Adrenal gland (tissue), 12 donors: Measurements from ENCODE around the gene MAGI1. TPM values are rescaled to one million over a fixed set of nuclear protein-coding genes. Genes with fewer than 3 reads are reported as not detected.

Experiments used
- DNase-seq, 7 donors: peaks; one replicate each; pipeline ENCODE4 v3.0.0-alpha.2; 2019 to 2020
- H3K27ac ChIP-seq, 5 donors: fragments of 200-600 bp; sonication (generic) in 4 of 5; 1 replicate in 3 of 5; 2 replicates in 2 of 5; pipeline versions ENCODE4 v1.5.1 to v1.8.0; 2016 to 2020; ENCODE audit warnings: mild to moderate bottlenecking in 1 of 5
- H3K27me3 ChIP-seq: fragments of 200-600 bp; 2 replicates; pipeline ENCODE4 v1.8.0; 2021
- H3K36me3 ChIP-seq, 2 donors: fragments of 200-600 bp; replicated peaks in 1 of 2; 1 replicate in 1 of 2; 2 replicates in 1 of 2; pipeline versions ENCODE4 v1.5.1 to v1.8.0; 2018 to 2022
- H3K4me1 ChIP-seq, 2 donors: fragments of 200-600 bp; replicated peaks in 1 of 2; 1 replicate in 1 of 2; 2 replicates in 1 of 2; pipeline versions ENCODE4 v1.5.1 to v1.8.0; 2018 to 2021
- H3K4me3 ChIP-seq, 4 donors: fragments of 200-600 bp; sonication (generic) in 3 of 4; one replicate each; pipeline ENCODE4 v1.5.1; 2016 to 2018
- H3K9me3 ChIP-seq, 3 donors: fragments of 200-600 bp; sonication (generic) in 1 of 3; replicated peaks in 1 of 3; 1 replicate in 2 of 3; 2 replicates in 1 of 3; pipeline versions ENCODE4 v1.5.1 to v1.8.0; 2016 to 2021
- POLR2A ChIP-seq, 2 donors: fragments of 450-650 bp; IDR thresholded peaks; one replicate each; pipeline ENCODE4 v1.6.1; 2017; ENCODE audit warnings: antibody characterized with exemption in 2 of 2, mild to moderate bottlenecking in 2 of 2, moderate library complexity in 1 of 2
- WGBS, 4 donors: extraction: QIAGEN DNeasy Blood & Tissue Kit in 2 of 4; methylation state at CpG; one replicate each; pipeline versions ENCODE4 v1.1.5 to v1.1.7; 2013 to 2017; 5-methylcytosine and 5-hydroxymethylcytosine counted together
- intact Hi-C, 2 donors: fragments of 100-400 bp; cut with DNase I; formaldehyde crosslinking; loops; one replicate each; pipeline versions ENCODE4 v1.14.1 to v1.15.0; 2022 to 2023
- polyA plus RNA-seq, 3 donors: library from polyadenylated mRNA; stranded (reverse); fragments of 200-250 nt in 2 of 3; fragments of 350-450 nt in 1 of 3; fragmentation: Illumina TruSeq in 1 of 3; extraction: RNeasy Lipid Tissue Mini Kit (QIAGEN cat#74804) in 1 of 3; gene quantifications; one replicate each; pipeline ENCODE4 v1.2.3, GENCODE V29; 2013 to 2014
- total RNA-seq, 9 donors: library from RNA; depleted of rRNA in 4 of 9; stranded (reverse); fragments of >200 nt in 4 of 9; fragments of 120-200 nt in 1 of 9; fragmentation: NEBNext Ultra II Directional in 1 of 9; extraction: Animal tissue kit (Norgen Biotek cat#: 25700) in 1 of 9; gene quantifications; one replicate each; pipeline versions ENCODE4 v1.1.0 to v1.2.4, GENCODE V29; 2013 to 2023
- TF ChIP-seq, protein P1 (sequence below), 6 experiments: fragments of 450-650 bp in 4 of 6; fragments of 200-600 bp in 2 of 6; sonication (generic) in 1 of 6; IDR thresholded peaks; 1 replicate in 5 of 6; 2 replicates in 1 of 6; pipeline versions ENCODE4 v1.5.1 to v1.8.0; 2016 to 2021; ENCODE audit warnings: antibody characterized with exemption in 6 of 6, mild to moderate bottlenecking in 2 of 6, moderate library complexity in 1 of 6
- donor health status: healthy with polysubstance abuse.
- donor health status: Bipolar disorder and iron deficiency.
- donor health status: DM: yes; HTN: yes; CAD: no.
- donor health status: DM: no; HTN: no; CAD: no.
- donor health status: DM: no; HTN: no; CAD: no.
- donor health status: DM: yes; HTN: yes; CAD: no.

MAGI1 gene
- total and polyA plus RNA-seq, 12 donors = 4.8 to 31.6 (median 18.5) TPM

GRCh38 chr3:66023738-66024385 lies 14.9 kb downstream of the MAGI1 start:
- H3K27ac ChIP-seq = no peak overlapping the region
- H3K4me3 ChIP-seq = no peak overlapping the region
- WGBS, 4 donors = 84 to 88% (median 85%) methylated on average over 3 of the region's 3 CpGs
- H3K27me3 ChIP-seq = no peaks in the 10 kb centered on the region
- DNase-seq = no peak
- intact Hi-C loops = no loop called here
- H3K36me3 ChIP-seq = no peaks in the 10 kb centered on the region
- H3K9me3 ChIP-seq = no peaks in the 10 kb centered on the region
- H3K4me1 ChIP-seq = no peaks in the 10 kb centered on the region
- TF ChIP-seq, protein P1, sequence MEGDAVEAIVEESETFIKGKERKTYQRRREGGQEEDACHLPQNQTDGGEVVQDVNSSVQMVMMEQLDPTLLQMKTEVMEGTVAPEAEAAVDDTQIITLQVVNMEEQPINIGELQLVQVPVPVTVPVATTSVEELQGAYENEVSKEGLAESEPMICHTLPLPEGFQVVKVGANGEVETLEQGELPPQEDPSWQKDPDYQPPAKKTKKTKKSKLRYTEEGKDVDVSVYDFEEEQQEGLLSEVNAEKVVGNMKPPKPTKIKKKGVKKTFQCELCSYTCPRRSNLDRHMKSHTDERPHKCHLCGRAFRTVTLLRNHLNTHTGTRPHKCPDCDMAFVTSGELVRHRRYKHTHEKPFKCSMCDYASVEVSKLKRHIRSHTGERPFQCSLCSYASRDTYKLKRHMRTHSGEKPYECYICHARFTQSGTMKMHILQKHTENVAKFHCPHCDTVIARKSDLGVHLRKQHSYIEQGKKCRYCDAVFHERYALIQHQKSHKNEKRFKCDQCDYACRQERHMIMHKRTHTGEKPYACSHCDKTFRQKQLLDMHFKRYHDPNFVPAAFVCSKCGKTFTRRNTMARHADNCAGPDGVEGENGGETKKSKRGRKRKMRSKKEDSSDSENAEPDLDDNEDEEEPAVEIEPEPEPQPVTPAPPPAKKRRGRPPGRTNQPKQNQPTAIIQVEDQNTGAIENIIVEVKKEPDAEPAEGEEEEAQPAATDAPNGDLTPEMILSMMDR (IDR thresholded peaks at IDR 0.05) = no peak
- no peak for TF ChIP-seq POLR2A (IDR thresholded peaks at IDR 0.05)

DNA sequence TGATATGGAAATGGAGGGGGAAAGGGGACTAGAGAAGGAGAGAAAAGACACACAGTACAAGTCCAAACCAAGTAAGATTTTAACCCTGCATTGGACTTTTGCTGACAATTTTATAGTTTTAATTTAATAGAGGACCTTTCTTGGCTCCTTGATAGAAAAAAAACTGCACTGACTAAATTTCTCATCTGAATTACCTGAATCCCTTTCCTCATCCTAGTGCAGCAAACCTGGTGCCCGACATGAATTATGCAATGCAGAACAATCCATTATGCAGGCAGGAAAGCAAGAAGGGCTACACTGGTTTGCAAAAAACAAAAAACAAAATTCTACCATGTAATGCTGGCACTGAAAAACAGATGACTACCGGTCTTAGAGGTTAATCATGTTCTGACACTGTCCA lies 15.5 kb downstream of the MAGI1 start:
- DNase-seq = no peak
- intact Hi-C loops = no loop called here
- 52 to 61% (median 54%) methylated on average over 2 of the region's 2 CpGs for WGBS, 4 donors

GRCh38 chr3:66021731-66022131 lies 17.0 kb downstream of the MAGI1 start:
- no peaks in the 10 kb centered on the region for H3K4me1 ChIP-seq
- TF ChIP-seq, protein P1 (IDR thresholded peaks at IDR 0.05) = no peak
- no peak for TF ChIP-seq POLR2A (IDR thresholded peaks at IDR 0.05)
- WGBS, 4 donors = 64 to 83% (median 79%) methylated on average over 2 to 4 of the region's 4 CpGs
- no peak overlapping the region for H3K4me3 ChIP-seq
- no peaks in the 10 kb centered on the region for H3K27me3 ChIP-seq
- intact Hi-C loops = no loop called here
- peak in 1 of 7 donors; percentile 16 for DNase-seq
- no peak overlapping the region for H3K27ac ChIP-seq
- no peaks in the 10 kb centered on the region for H3K36me3 ChIP-seq
- no peaks in the 10 kb centered on the region for H3K9me3 ChIP-seq

More for the DNA sequence above, 15.5 kb downstream of the MAGI1 start:
- Histone ChIP-seq H3K27ac (no peak overlapping the region), H3K36me3 (no peaks in the 10 kb centered on the region), H3K27me3 (no peaks in the 10 kb centered on the region), H3K9me3 (no peaks in the 10 kb centered on the region), H3K4me1 (no peaks in the 10 kb centered on the region), H3K4me3 (no peak overlapping the region)
- TF ChIP-seq, protein P1 (IDR thresholded peaks at IDR 0.05) = no peak
- TF ChIP-seq POLR2A (IDR thresholded peaks at IDR 0.05) = no peak

- no peak for DNase-seq
- no peak overlapping the region for H3K27ac ChIP-seq
- H3K4me1 ChIP-seq = no peaks in the 10 kb centered on the region
- no peaks in the 10 kb centered on the region for H3K27me3 ChIP-seq
- intact Hi-C loops = no loop called here
- WGBS, 4 donors = 38 to 92% (median 88%) methylated on average over 1 to 8 of the region's 8 CpGs
- no peaks in the 10 kb centered on the region for H3K9me3 ChIP-seq
- no peaks in the 10 kb centered on the region for H3K36me3 ChIP-seq
- no peak overlapping the region for H3K4me3 ChIP-seq
- TF ChIP-seq, protein P1 (IDR thresholded peaks at IDR 0.05) = no peak
- TF ChIP-seq POLR2A (IDR thresholded peaks at IDR 0.05) = no peak
These were observed 18.8 kb downstream of the MAGI1 start for GRCh38 chr3:66019896-66020295.
